Activated CD8-positive, alpha-beta memory T cell treated with anti-CD3 and anti-CD28 coated beads, Interleukin-2, amount 10 ng/mL, durations not matched to agents 7 days and 5 days (primary cell): Measurements from ENCODE around the gene HBZ. TPM values are rescaled to one million over a fixed set of nuclear protein-coding genes. Genes with fewer than 3 reads are reported as not detected.
"Not testable (repeated sequence)": the region's sequence is repeated elsewhere in the genome, so short reads cannot be mapped to it uniquely, and the experiment has no call there.

ENCODE experiments used
- ATAC-seq: fragments of 150-1000 bp; cut with Tn5 transposase; one replicate; pipeline ENCODE4 v1.10.0; 2021; ENCODE audit warnings: moderate library complexity
- CTCF ChIA-PET: fragments of 350-600 bp; sonication (Branson Sonifier 250); formaldehyde crosslinking; loops from one replicate; lab custom pipeline; 2021; ENCODE audit warnings: antibody characterized with exemption; lab: Charles Lee
- DNase-seq: peaks from one replicate; pipeline ENCODE4 v3.0.0-alpha.2; 2020
- H3K27ac Mint-ChIP-seq: one replicate; pipeline ENCODE4 v1.8.0; 2021; ENCODE audit warnings: mild to moderate bottlenecking, mixed read lengths
- H3K27me3 Mint-ChIP-seq: one replicate; pipeline ENCODE4 v1.8.0; 2021; ENCODE audit warnings: mixed read lengths
- H3K36me3 Mint-ChIP-seq: one replicate; pipeline ENCODE4 v1.8.0; 2021; ENCODE audit warnings: mild to moderate bottlenecking, mixed read lengths
- H3K4me1 Mint-ChIP-seq: one replicate; pipeline ENCODE4 v1.8.0; 2021; ENCODE audit warnings: mixed read lengths
- H3K4me3 Mint-ChIP-seq: one replicate; pipeline ENCODE4 v1.8.0; 2021; ENCODE audit warnings: mild to moderate bottlenecking, moderate library complexity, mixed read lengths
- H3K9me3 Mint-ChIP-seq: one replicate; pipeline ENCODE4 v1.8.0; 2022; ENCODE audit warnings: low read depth, mixed read lengths
- total RNA-seq, 2 experiments: library from RNA; stranded (reverse); gene quantifications; one replicate each; pipeline ENCODE4 v1.2.3, GENCODE V29; 2021

HBZ gene
- total RNA-seq, 2 experiments from 2014 or later, result not detected

- H3K4me3 Mint-ChIP-seq, result no peak overlapping the region
- no peak for ATAC-seq
- peaks cover 2% of the 10 kb centered on the region for H3K4me1 Mint-ChIP-seq
- H3K9me3 Mint-ChIP-seq, result no peaks in the 10 kb centered on the region
- no peaks in the 10 kb centered on the region for H3K36me3 Mint-ChIP-seq
- CTCF ChIA-PET, result interaction anchor here (1.6 kb wide), 1 partner anchor 36 kb away, joined by 3 read pairs; no protein-coding TSS in a partner anchor
- H3K27me3 Mint-ChIP-seq, result peaks cover 13% of the 10 kb centered on the region
- no peak for DNase-seq
- no peak overlapping the region for H3K27ac Mint-ChIP-seq
Observed at GRCh38 chr16:143047-143446, 9.4 kb upstream of the HBZ start.

DNA sequence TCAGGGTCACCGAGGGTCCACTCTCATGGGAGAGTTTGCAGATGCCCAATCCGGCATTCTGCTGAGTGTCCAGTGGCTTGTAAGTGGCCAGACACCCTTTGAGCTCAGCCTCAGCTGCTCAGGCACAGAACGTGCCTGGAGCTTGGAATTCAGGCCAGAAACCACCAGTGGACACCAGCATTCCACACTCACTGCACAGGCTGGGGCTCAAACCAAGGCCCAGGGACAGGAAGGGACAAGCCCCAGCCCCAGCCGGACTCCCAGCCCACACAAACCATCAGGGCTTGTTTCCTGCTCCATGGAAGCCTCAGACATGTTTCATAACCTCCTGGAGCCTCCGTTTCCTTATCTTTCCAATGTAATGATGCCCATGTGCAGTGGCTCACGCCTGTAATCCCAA lies 9.0 kb upstream of the HBZ start:
- DNase-seq, result no peak
- H3K4me1 Mint-ChIP-seq, result peaks cover 2% of the 10 kb centered on the region
- no peak overlapping the region for H3K27ac Mint-ChIP-seq
- CTCF ChIA-PET, result interaction anchor here (1.6 kb wide), 1 partner anchor 36 kb away, joined by 3 read pairs; no protein-coding TSS in a partner anchor
- H3K36me3 Mint-ChIP-seq, result no peaks in the 10 kb centered on the region
- ATAC-seq, result no peak
- peaks cover 14% of the 10 kb centered on the region for H3K27me3 Mint-ChIP-seq
- H3K4me3 Mint-ChIP-seq, result no peak overlapping the region
- H3K9me3 Mint-ChIP-seq, result no peaks in the 10 kb centered on the region

- H3K4me3 Mint-ChIP-seq, result no peak overlapping the region
- CTCF ChIA-PET, result no interaction called here
- no peak overlapping the region for H3K27ac Mint-ChIP-seq
- H3K27me3 Mint-ChIP-seq, result peaks cover 26% of the 10 kb centered on the region
- ATAC-seq (no peak), DNase-seq (no peak)
- H3K36me3 Mint-ChIP-seq, result no peaks in the 10 kb centered on the region
- H3K9me3 Mint-ChIP-seq, result no peaks in the 10 kb centered on the region
- no peaks in the 10 kb centered on the region for H3K4me1 Mint-ChIP-seq
Observed at GRCh38 chr16:144797-145252, 7.6 kb upstream of the HBZ start.

DNA sequence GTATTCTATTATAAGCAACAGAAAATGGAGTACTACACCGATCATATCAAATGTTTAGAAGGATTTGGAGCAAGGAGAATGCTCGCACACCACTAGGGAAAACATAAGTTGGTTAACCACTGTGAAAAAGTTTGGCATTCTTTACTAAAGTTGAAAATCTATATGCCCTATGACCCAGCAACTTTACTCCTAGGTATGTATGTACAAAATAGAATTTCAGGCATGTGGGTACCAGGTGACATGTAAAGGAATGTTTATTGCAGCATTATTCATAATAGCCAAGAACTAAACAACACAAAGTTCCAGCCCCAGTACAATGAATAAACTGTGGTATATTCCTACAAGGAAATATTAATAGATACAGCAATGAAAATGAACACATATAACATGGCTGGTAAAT lies 5.8 kb upstream of the HBZ start:
- Mint-ChIP-seq H3K27me3 (peaks cover 33% of the 10 kb centered on the region), H3K4me3 (no peak overlapping the region), H3K9me3 (no peaks in the 10 kb centered on the region), H3K36me3 (no peaks in the 10 kb centered on the region), H3K4me1 (no peaks in the 10 kb centered on the region), H3K27ac (no peak overlapping the region)
- ATAC-seq (no peak), DNase-seq (no peak)
- CTCF ChIA-PET, result no interaction called here

DNA sequence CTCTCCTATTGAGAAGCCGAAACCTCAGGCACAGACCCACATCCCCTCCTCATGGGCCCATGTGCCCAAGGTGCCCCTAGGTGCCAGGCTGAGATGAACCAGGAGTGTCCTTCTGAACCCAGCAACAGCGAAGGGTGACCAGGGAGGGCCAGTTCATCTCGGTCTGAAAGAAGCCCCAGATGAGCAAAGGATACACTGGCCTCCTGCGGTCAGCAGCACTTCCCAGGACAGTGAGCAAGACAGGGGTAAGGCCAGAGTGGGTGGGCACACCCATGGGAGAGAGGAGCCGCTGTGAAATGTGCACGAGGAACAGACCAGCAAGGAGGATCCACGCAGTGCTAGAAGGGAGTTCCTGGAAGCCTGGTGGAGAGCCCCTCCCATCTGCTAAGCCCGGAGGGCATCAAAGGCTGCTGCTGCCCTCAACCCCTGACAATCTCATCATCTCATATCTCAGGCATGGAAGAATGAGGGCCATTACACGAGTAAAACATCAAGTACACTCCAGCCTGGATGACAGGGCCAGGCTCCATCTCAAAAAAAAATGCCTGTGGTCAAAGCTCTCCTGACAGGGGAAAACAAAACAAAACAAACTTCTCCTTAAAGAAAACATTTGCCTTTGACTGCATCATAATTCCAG lies 3.3 kb upstream of the HBZ start:
- H3K27me3 Mint-ChIP-seq, result peaks cover 42% of the 10 kb centered on the region
- H3K4me1 Mint-ChIP-seq, result no peaks in the 10 kb centered on the region
- H3K36me3 Mint-ChIP-seq, result no peaks in the 10 kb centered on the region
- DNase-seq (no peak), ATAC-seq (no peak)
- CTCF ChIA-PET, result no interaction called here
- H3K9me3 Mint-ChIP-seq, result no peaks in the 10 kb centered on the region
- no peak overlapping the region for H3K27ac Mint-ChIP-seq
- no peak overlapping the region for H3K4me3 Mint-ChIP-seq

DNA sequence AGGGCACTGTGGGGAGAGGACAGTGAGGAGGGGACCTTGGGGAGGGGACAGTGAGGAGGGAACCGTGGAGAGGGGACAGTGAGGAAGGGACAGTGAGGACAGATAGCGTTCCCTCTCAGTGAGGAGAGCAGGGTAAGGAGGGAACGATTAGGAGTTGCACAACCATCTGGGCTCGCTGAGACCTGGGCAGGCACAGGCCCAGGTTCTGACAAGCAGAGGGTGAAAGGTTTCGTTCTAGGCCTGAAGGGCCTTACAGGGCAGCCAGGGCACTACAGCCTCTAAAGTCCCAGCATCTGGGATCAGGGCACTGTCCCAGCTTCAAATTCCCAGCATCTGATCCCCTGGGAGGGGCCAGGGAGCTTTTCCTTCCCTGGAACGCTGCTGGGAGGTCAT lies 681 bp downstream of the HBZ start:
- H3K27ac Mint-ChIP-seq, result not testable (repeated sequence)

GRCh38 chr16:153550-154216 lies 1.2 kb downstream of the HBZ start:
- H3K4me1 Mint-ChIP-seq, H3K9me3 Mint-ChIP-seq, H3K4me3 Mint-ChIP-seq, H3K27ac Mint-ChIP-seq, DNase-seq, CTCF ChIA-PET, H3K36me3 Mint-ChIP-seq: not testable (repeated sequence)
- peaks cover 56% of the 10 kb centered on the region for H3K27me3 Mint-ChIP-seq
- ATAC-seq, result peak; percentile 76

More for the DNA sequence above, 681 bp downstream of the HBZ start:
- DNase-seq, H3K4me3 Mint-ChIP-seq, H3K9me3 Mint-ChIP-seq, CTCF ChIA-PET, H3K36me3 Mint-ChIP-seq, H3K4me1 Mint-ChIP-seq, ATAC-seq: not testable (repeated sequence)
- H3K27me3 Mint-ChIP-seq, result peaks cover 56% of the 10 kb centered on the region

DNA sequence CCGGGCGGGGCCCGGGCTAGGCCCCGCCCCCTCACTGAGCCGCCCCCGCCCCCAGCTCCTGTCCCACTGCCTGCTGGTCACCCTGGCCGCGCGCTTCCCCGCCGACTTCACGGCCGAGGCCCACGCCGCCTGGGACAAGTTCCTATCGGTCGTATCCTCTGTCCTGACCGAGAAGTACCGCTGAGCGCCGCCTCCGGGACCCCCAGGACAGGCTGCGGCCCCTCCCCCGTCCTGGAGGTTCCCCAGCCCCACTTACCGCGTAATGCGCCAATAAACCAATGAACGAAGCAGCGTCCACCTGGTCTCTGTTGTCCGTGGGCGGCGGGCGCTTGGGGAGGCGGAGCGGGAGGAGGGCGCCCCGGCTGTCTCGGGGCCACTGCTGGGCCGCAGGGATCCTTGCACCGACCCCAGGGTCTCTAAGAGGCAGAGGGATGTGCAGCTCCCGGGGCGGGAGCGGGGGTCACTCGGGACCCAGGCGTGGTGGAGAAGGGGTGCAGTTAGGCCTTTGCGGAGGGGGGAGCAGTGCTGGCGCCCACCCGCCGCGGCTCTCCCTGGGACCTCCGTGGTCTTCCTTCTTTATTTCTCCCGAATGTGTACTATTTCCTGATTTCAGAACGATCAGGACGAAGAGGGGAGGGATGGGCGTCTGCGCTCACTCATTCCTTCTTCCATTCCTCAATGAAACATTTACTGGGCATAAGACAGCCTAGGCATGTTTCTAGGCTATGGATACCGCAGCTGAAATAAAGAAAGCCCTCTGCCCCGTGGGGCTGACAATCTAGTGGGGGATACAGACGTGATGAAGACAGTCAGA lies 2.0 kb downstream of the HBZ start:
- H3K27me3 Mint-ChIP-seq, result peaks cover 53% of the 10 kb centered on the region
- no peak overlapping the region for H3K27ac Mint-ChIP-seq
- peaks cover 5% of the 10 kb centered on the region for H3K4me1 Mint-ChIP-seq
- H3K36me3 Mint-ChIP-seq, result no peaks in the 10 kb centered on the region
- CTCF ChIA-PET, result interaction anchor here (0.8 kb wide), 1 partner anchor 58 kb away, joined by 3 read pairs; no protein-coding TSS in a partner anchor
- DNase-seq, result no peak
- peak; percentile 55 for ATAC-seq
- H3K4me3 Mint-ChIP-seq, result peak overlapping the region; percentile 50
- H3K9me3 Mint-ChIP-seq, result no peaks in the 10 kb centered on the region

DNA sequence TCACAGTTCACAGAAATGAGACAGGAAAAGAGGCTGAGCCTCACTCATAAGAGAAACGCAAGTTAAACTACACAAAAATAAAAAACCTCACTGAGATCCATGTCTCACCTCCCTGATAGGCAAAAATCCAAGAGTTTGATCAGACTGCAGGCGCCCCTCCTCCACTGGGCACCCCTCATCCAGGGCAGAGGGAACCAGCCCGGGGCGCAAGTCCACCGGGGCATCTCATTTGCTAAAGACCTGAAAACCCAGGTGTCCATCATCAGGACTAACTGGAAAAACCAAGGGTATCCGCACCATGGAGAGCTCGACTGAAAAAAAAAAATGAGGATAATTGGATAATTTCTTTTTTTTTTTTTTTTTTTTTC lies 2.6 kb downstream of the HBZ start:
- ATAC-seq (no peak), DNase-seq (no peak)
- Mint-ChIP-seq H3K9me3 (no peaks in the 10 kb centered on the region), H3K36me3 (no peaks in the 10 kb centered on the region), H3K4me3 (peak overlapping the region; percentile 50), H3K27me3 (peaks cover 52% of the 10 kb centered on the region), H3K27ac (no peak overlapping the region), H3K4me1 (peaks cover 5% of the 10 kb centered on the region)
- CTCF ChIA-PET, result interaction anchor here (0.7 to 0.8 kb wide), 2 partner anchors 27 to 58 kb away, joined by 3 read pairs; no protein-coding TSS in a partner anchor

DNA sequence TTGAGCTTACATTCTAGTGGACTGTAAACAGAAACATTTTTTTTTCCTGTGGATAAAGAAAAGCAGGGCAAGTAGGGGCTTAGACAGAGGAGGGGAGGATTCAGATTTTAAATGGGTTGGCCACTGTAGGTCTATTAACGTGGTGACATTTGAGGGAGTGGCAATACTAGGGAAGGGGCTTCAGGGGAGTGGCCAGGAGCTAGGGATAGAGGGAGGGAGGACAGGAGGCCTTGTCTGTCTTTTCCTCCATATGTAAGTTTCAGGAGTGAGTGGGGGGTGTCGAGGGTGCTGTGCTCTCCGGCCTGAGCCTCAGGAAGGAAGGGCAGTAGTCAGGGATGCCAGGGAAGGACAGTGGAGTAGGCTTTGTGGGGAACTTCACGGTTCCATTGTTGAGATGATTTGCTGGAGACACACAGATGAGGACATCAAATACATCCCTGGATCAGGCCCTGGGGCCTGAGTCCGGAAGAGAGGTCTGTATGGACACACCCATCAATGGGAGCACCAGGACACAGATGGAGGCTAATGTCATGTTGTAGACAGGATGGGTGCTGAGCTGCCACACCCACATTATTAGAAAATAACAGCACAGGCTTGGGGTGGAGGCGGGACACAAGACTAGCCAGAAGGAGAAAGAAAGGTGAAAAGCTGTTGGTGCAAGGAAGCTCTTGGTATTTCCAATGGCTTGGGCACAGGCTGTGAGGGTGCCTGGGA lies 6.8 kb downstream of the HBZ start:
- H3K27me3 Mint-ChIP-seq, result peaks cover 42% of the 10 kb centered on the region
- no peak for ATAC-seq
- no peak overlapping the region for H3K27ac Mint-ChIP-seq
- H3K9me3 Mint-ChIP-seq, result no peaks in the 10 kb centered on the region
- H3K4me3 Mint-ChIP-seq, result no peak overlapping the region
- H3K36me3 Mint-ChIP-seq, result no peaks in the 10 kb centered on the region
- CTCF ChIA-PET, result interaction anchor here (1.1 kb wide), 1 partner anchor 34 kb away, joined by 4 read pairs; no protein-coding TSS in a partner anchor
- H3K4me1 Mint-ChIP-seq, result peaks cover 5% of the 10 kb centered on the region
- DNase-seq, result no peak

- CTCF ChIA-PET, ATAC-seq, H3K4me3 Mint-ChIP-seq, DNase-seq, H3K4me1 Mint-ChIP-seq, H3K36me3 Mint-ChIP-seq, H3K9me3 Mint-ChIP-seq, H3K27ac Mint-ChIP-seq: not testable (repeated sequence)
- peaks cover 39% of the 10 kb centered on the region for H3K27me3 Mint-ChIP-seq
Observed at GRCh38 chr16:160242-160641, 7.8 kb downstream of the HBZ start.

- ATAC-seq, result no peak
- peaks cover 40% of the 10 kb centered on the region for H3K27me3 Mint-ChIP-seq
- no peak for DNase-seq
- H3K36me3 Mint-ChIP-seq, result no peaks in the 10 kb centered on the region
- H3K27ac Mint-ChIP-seq, result no peak overlapping the region
- CTCF ChIA-PET, result no interaction called here
- no peaks in the 10 kb centered on the region for H3K9me3 Mint-ChIP-seq
- peaks cover 1% of the 10 kb centered on the region for H3K4me1 Mint-ChIP-seq
- H3K4me3 Mint-ChIP-seq, result no peak overlapping the region
Observed at GRCh38 chr16:160691-161190, 8.3 kb downstream of the HBZ start.
